Left ventricle myocardium inferior (tissue), 1 donor: ENCODE data around the gene KCNC1. TPM values are rescaled to one million over a fixed set of nuclear protein-coding genes. Genes with fewer than 3 reads are reported as not detected.

Experiments
- DNase-seq: peaks from one replicate; pipeline ENCODE4 v3.0.0-alpha.2; 2020
- H3K27ac ChIP-seq: fragments of 200-600 bp; replicated peaks from 2 replicates; pipeline ENCODE4 v1.8.0; 2021
- H3K27me3 ChIP-seq: fragments of 200-600 bp; 2 replicates; pipeline ENCODE4 v1.8.0; 2021; ENCODE audit warnings: low read depth
- H3K36me3 ChIP-seq: fragments of 200-600 bp; 2 replicates; pipeline ENCODE4 v1.8.0; 2021
- H3K4me1 ChIP-seq: fragments of 200-600 bp; 2 replicates; pipeline ENCODE4 v1.8.0; 2021
- H3K4me3 ChIP-seq: fragments of 200-600 bp; 2 replicates; pipeline ENCODE4 v1.8.0; 2021; ENCODE audit warnings: mild to moderate bottlenecking, moderate library complexity
- H3K9me3 ChIP-seq: fragments of 200-600 bp; replicated peaks from 2 replicates; pipeline ENCODE4 v1.8.0; 2021
- intact Hi-C: fragments of 100-400 bp; cut with micrococcal nuclease; formaldehyde crosslinking; loops from one replicate; pipeline ENCODE4 v1.11.0; 2022
- total RNA-seq: library from RNA; stranded (reverse); fragmentation: NEBNext Ultra II Directional; extraction: Animal tissue kit (Norgen Biotek cat#: 25700); gene quantifications from one replicate; pipeline ENCODE4 v1.2.1, GENCODE V29; 2021
- TF ChIP-seq, protein P1 (sequence below): fragments of 200-600 bp; IDR thresholded peaks from 2 replicates; pipeline ENCODE4 v1.8.0; 2021; ENCODE audit warnings: antibody characterized with exemption, mild to moderate bottlenecking, borderline replicate concordance
- donor health status: DM: no; HTN: yes; CAD: no; lungs with severe emphysema.

The KCNC1 gene
- total RNA-seq, 1 donor from 2014 or later, result not detected

GRCh38 chr11:17770917-17771316 is 36.3 kb downstream of the KCNC1 start:
- Histone ChIP-seq H3K9me3 (no peaks in the 10 kb centered on the region), H3K27ac (no peak overlapping the region), H3K4me3 (no peak overlapping the region), H3K27me3 (no peaks in the 10 kb centered on the region), H3K4me1 (no peaks in the 10 kb centered on the region), H3K36me3 (no peaks in the 10 kb centered on the region)
- no peak for DNase-seq
- intact Hi-C loops, result no loop called here
- TF ChIP-seq, protein P1, sequence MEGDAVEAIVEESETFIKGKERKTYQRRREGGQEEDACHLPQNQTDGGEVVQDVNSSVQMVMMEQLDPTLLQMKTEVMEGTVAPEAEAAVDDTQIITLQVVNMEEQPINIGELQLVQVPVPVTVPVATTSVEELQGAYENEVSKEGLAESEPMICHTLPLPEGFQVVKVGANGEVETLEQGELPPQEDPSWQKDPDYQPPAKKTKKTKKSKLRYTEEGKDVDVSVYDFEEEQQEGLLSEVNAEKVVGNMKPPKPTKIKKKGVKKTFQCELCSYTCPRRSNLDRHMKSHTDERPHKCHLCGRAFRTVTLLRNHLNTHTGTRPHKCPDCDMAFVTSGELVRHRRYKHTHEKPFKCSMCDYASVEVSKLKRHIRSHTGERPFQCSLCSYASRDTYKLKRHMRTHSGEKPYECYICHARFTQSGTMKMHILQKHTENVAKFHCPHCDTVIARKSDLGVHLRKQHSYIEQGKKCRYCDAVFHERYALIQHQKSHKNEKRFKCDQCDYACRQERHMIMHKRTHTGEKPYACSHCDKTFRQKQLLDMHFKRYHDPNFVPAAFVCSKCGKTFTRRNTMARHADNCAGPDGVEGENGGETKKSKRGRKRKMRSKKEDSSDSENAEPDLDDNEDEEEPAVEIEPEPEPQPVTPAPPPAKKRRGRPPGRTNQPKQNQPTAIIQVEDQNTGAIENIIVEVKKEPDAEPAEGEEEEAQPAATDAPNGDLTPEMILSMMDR, result peak; percentile 33

DNA sequence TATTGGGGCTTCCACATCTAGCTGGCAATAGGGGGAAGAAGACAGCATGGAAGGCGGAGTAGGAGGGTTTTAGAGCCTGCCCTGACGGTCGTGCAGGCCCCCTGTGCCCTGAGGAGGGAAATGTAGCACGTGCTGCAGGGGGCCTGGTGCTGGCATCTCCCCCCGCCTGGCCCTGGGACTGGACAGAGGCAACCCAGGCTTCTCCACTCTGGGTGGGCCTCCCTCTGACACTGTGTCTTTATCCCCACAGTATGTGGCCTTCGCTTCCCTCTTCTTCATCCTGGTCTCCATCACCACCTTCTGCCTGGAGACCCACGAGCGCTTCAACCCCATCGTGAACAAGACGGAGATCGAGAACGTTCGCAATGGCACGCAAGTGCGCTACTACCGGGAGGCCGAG is 36.8 kb downstream of the KCNC1 start:
- Histone ChIP-seq H3K4me3 (no peak overlapping the region), H3K4me1 (no peaks in the 10 kb centered on the region), H3K27ac (no peak overlapping the region), H3K9me3 (no peaks in the 10 kb centered on the region), H3K36me3 (no peaks in the 10 kb centered on the region), H3K27me3 (no peaks in the 10 kb centered on the region)
- DNase-seq, result no peak
- TF ChIP-seq, protein P1, result no peak
- intact Hi-C loops, result no loop called here

- H3K27ac ChIP-seq, result no peak overlapping the region
- H3K27me3 ChIP-seq, result no peaks in the 10 kb centered on the region
- no peaks in the 10 kb centered on the region for H3K36me3 ChIP-seq
- no peaks in the 10 kb centered on the region for H3K9me3 ChIP-seq
- no peak for DNase-seq
- no peaks in the 10 kb centered on the region for H3K4me1 ChIP-seq
- no peak overlapping the region for H3K4me3 ChIP-seq
- intact Hi-C loops, result no loop called here
- TF ChIP-seq, protein P1, result no peak
Observed at GRCh38 chr11:17771841-17772401, 37.3 kb downstream of the KCNC1 start.

- TF ChIP-seq, protein P1, result no peak
- Histone ChIP-seq H3K9me3 (no peaks in the 10 kb centered on the region), H3K36me3 (no peaks in the 10 kb centered on the region), H3K27ac (no peak overlapping the region), H3K4me1 (no peaks in the 10 kb centered on the region), H3K4me3 (no peak overlapping the region), H3K27me3 (no peaks in the 10 kb centered on the region)
- intact Hi-C loops, result no loop called here
- no peak for DNase-seq
Observed at GRCh38 chr11:17772704-17773600, 38.4 kb downstream of the KCNC1 start.

DNA sequence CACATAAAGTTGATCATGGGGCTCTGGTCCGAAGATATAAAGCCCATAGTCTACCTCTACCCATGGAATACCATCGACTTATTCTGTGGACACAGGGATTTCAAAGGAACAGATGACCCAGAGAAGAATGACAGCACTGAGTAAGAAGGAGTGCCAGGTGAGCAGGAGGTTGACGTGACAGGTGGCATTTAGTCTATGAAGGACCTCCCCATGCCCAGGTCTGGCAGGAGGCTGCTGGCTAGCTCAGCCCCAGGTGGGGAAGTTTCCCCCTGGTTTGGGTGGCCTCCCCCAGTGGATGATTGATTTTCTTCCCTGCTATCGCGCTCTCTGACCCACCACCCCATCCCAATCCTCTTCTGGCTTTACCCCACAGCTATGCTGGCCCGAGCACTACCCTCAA is 39.1 kb downstream of the KCNC1 start:
- Histone ChIP-seq H3K36me3 (no peaks in the 10 kb centered on the region), H3K4me3 (no peak overlapping the region), H3K27me3 (no peaks in the 10 kb centered on the region), H3K4me1 (no peaks in the 10 kb centered on the region), H3K9me3 (no peaks in the 10 kb centered on the region), H3K27ac (no peak overlapping the region)
- intact Hi-C loops, result no loop called here
- TF ChIP-seq, protein P1, result no peak
- no peak for DNase-seq
